Measurements from ENCODE around the gene DIP2C. TPM values are rescaled to one million over a fixed set of nuclear protein-coding genes. Genes with fewer than 3 reads are reported as not detected.

The DIP2C gene
- total RNA-seq, 2 experiments from 2014 or later: 0.85 to 0.95 TPM

- no peaks in the 10 kb centered on the region for H3K27me3 Mint-ChIP-seq
- no peaks in the 10 kb centered on the region for H3K36me3 Mint-ChIP-seq (ENCODE audit: low read depth)
- H3K4me3 Mint-ChIP-seq: no peak overlapping the region
- H3K4me1 Mint-ChIP-seq (ENCODE audit: low read depth): no peaks in the 10 kb centered on the region
- POLR2A ChIA-PET: no interaction called here
- intact Hi-C loops (cut with micrococcal nuclease): no loop called here
- H3K27ac Mint-ChIP-seq: no peak overlapping the region
- no peak for TF ChIP-seq CTCF (IDR thresholded peaks at IDR 0.05)
- CTCF ChIA-PET: no interaction called here
- no peaks in the 10 kb centered on the region for H3K9me3 Mint-ChIP-seq
- no peak for DNase-seq
- ATAC-seq: no peak
Measured at GRCh38 chr10:580778-581177, 108.7 kb downstream of the DIP2C start.

- no peaks in the 10 kb centered on the region for H3K36me3 Mint-ChIP-seq (ENCODE audit: low read depth)
- H3K27ac Mint-ChIP-seq: no peak overlapping the region
- DNase-seq (no peak), ATAC-seq (no peak)
- POLR2A ChIA-PET: no interaction called here
- H3K27me3 Mint-ChIP-seq: peaks cover 4% of the 10 kb centered on the region
- H3K4me1 Mint-ChIP-seq (ENCODE audit: low read depth): no peaks in the 10 kb centered on the region
- intact Hi-C loops (cut with micrococcal nuclease): no loop called here
- TF ChIP-seq CTCF (IDR thresholded peaks at IDR 0.05): no peak
- CTCF ChIA-PET: no interaction called here
- H3K4me3 Mint-ChIP-seq: no peak overlapping the region
- no peaks in the 10 kb centered on the region for H3K9me3 Mint-ChIP-seq
Measured at GRCh38 chr10:576130-576465, 113.4 kb downstream of the DIP2C start.

- ATAC-seq (no peak), DNase-seq (no peak)
- no peak for TF ChIP-seq CTCF (IDR thresholded peaks at IDR 0.05)
- POLR2A ChIA-PET: no interaction called here
- no peak overlapping the region for H3K27ac Mint-ChIP-seq
- H3K27me3 Mint-ChIP-seq: peaks cover 4% of the 10 kb centered on the region
- H3K4me1 Mint-ChIP-seq (ENCODE audit: low read depth): no peaks in the 10 kb centered on the region
- no peaks in the 10 kb centered on the region for H3K36me3 Mint-ChIP-seq (ENCODE audit: low read depth)
- H3K4me3 Mint-ChIP-seq: no peak overlapping the region
- intact Hi-C loops (cut with micrococcal nuclease): no loop called here
- peaks cover under 1% of the 10 kb centered on the region for H3K9me3 Mint-ChIP-seq
- CTCF ChIA-PET: no interaction called here
Measured at GRCh38 chr10:575402-576129, 113.9 kb downstream of the DIP2C start.

GRCh38 chr10:572696-573095, 116.8 kb downstream of the DIP2C start:
- H3K9me3 Mint-ChIP-seq: peaks cover 3% of the 10 kb centered on the region
- no peak for ATAC-seq
- DNase-seq: no peak
- intact Hi-C loops (cut with micrococcal nuclease): no loop called here
- H3K27me3 Mint-ChIP-seq: peaks cover 8% of the 10 kb centered on the region
- POLR2A ChIA-PET: no interaction called here
- H3K36me3 Mint-ChIP-seq (ENCODE audit: low read depth): no peaks in the 10 kb centered on the region
- no peak overlapping the region for H3K4me3 Mint-ChIP-seq
- H3K27ac Mint-ChIP-seq: no peak overlapping the region
- H3K4me1 Mint-ChIP-seq (ENCODE audit: low read depth): no peaks in the 10 kb centered on the region
- TF ChIP-seq CTCF (IDR thresholded peaks at IDR 0.05): no peak
- CTCF ChIA-PET: no interaction called here

GRCh38 chr10:571688-572451, 117.6 kb downstream of the DIP2C start:
- no peak for ATAC-seq
- DNase-seq: no peak
- H3K27me3 Mint-ChIP-seq: peaks cover 8% of the 10 kb centered on the region
- no peaks in the 10 kb centered on the region for H3K36me3 Mint-ChIP-seq (ENCODE audit: low read depth)
- no peak for TF ChIP-seq CTCF (IDR thresholded peaks at IDR 0.05)
- ChIA-PET CTCF (no interaction called here), POLR2A (no interaction called here)
- H3K4me3 Mint-ChIP-seq: no peak overlapping the region
- H3K27ac Mint-ChIP-seq: no peak overlapping the region
- no peaks in the 10 kb centered on the region for H3K4me1 Mint-ChIP-seq (ENCODE audit: low read depth)
- peaks cover 3% of the 10 kb centered on the region for H3K9me3 Mint-ChIP-seq
- intact Hi-C loops (cut with micrococcal nuclease): no loop called here
